Vagina (tissue), 2 donors: ENCODE data around the gene ATP6V1A. TPM values are rescaled to one million over a fixed set of nuclear protein-coding genes. Genes with fewer than 3 reads are reported as not detected.

Experiments used
- DNase-seq, 2 donors: peaks; one replicate each; pipeline ENCODE4 v3.0.0-alpha.2; 2017; ENCODE audit errors: extremely low spot score in 2 of 2
- H3K27ac ChIP-seq: fragments of 200-600 bp; sonication (generic); one replicate; pipeline ENCODE4 v1.5.1; 2019
- H3K27me3 ChIP-seq: fragments of 200-600 bp; sonication (generic); one replicate; pipeline ENCODE4 v1.5.1; 2019
- H3K36me3 ChIP-seq, 2 donors: fragments of 200-600 bp; sonication (generic); one replicate each; pipeline ENCODE4 v1.5.1; 2017 to 2019
- H3K4me1 ChIP-seq: fragments of 200-600 bp; sonication (generic); one replicate; pipeline ENCODE4 v1.5.1; 2019
- H3K4me3 ChIP-seq, 2 donors: fragments of 200-600 bp; sonication (generic); 1 replicate in 1 of 2; 2 replicates in 1 of 2; pipeline ENCODE4 v1.5.1; 2016 to 2019
- H3K9me3 ChIP-seq: fragments of 200-600 bp; sonication (generic); one replicate; pipeline ENCODE4 v1.5.1; 2019
- CTCF ChIP-seq, 3 experiments: fragments of 450-650 bp in 2 of 3; fragments of 200-600 bp in 1 of 3; sonication (generic) in 1 of 3; IDR thresholded peaks; one replicate each; pipeline ENCODE4 v1.5.1; 2017 to 2019; ENCODE audit warnings: antibody characterized with exemption in 3 of 3, mild to moderate bottlenecking in 2 of 3, moderate library complexity in 2 of 3
- POLR2A ChIP-seq, 2 donors: fragments of 450-650 bp; IDR thresholded peaks; one replicate each; pipeline ENCODE4 v1.6.1; 2017; ENCODE audit warnings: antibody characterized with exemption in 2 of 2, mild to moderate bottlenecking in 2 of 2, moderate library complexity in 2 of 2
- POLR2AphosphoS5 ChIP-seq, 2 donors: sonication (generic); formaldehyde crosslinking; IDR thresholded peaks; one replicate each; pipeline ENCODE4 v1.9.0; 2017; ENCODE audit warnings: antibody characterized with exemption in 2 of 2, mild to moderate bottlenecking in 2 of 2, low read depth in 1 of 2; ENCODE audit not compliant: insufficient read depth in 1 of 2
- intact Hi-C: fragments of 100-400 bp; cut with DNase I; formaldehyde crosslinking; loops from one replicate; pipeline ENCODE4 v1.15.1; 2023
- total RNA-seq: library from RNA; depleted of rRNA; stranded (reverse); fragments of >200 nt; gene quantifications from one replicate; pipeline ENCODE4 v1.2.3, GENCODE V29; 2016

Gene ATP6V1A
- total RNA-seq, 1 donor from 2014 or later: 28.5 TPM

GRCh38 chr3:113771993-113772392 lies 25.2 kb downstream of the ATP6V1A start:
- Histone ChIP-seq H3K27ac (no peak overlapping the region), H3K27me3 (no peaks in the 10 kb centered on the region), H3K4me1 (peaks cover 4% of the 10 kb centered on the region), H3K9me3 (no peaks in the 10 kb centered on the region), H3K4me3 (no peak overlapping the region), H3K36me3 (no peaks in the 10 kb centered on the region)
- intact Hi-C loops: no loop called here
- TF ChIP-seq POLR2A (IDR thresholded peaks at IDR 0.05) (no peak), CTCF (IDR thresholded peaks at IDR 0.05) (no peak)
- no peak for DNase-seq

GRCh38 chr3:113773381-113773780 lies 26.5 kb downstream of the ATP6V1A start:
- DNase-seq: no peak
- no peak overlapping the region for H3K4me3 ChIP-seq
- no peaks in the 10 kb centered on the region for H3K36me3 ChIP-seq
- H3K27me3 ChIP-seq: no peaks in the 10 kb centered on the region
- no peak overlapping the region for H3K27ac ChIP-seq
- intact Hi-C loops: no loop called here
- TF ChIP-seq POLR2A (IDR thresholded peaks at IDR 0.05) (no peak), CTCF (IDR thresholded peaks at IDR 0.05) (no peak), POLR2AphosphoS5 (IDR thresholded peaks at IDR 0.05; ENCODE audit: insufficient read depth in 1 of 2, low read depth in 1 of 2) (no peak)
- peaks cover 4% of the 10 kb centered on the region for H3K4me1 ChIP-seq
- H3K9me3 ChIP-seq: no peaks in the 10 kb centered on the region

- no peaks in the 10 kb centered on the region for H3K36me3 ChIP-seq
- peaks cover 4% of the 10 kb centered on the region for H3K4me1 ChIP-seq
- TF ChIP-seq POLR2A (IDR thresholded peaks at IDR 0.05) (no peak), POLR2AphosphoS5 (IDR thresholded peaks at IDR 0.05; ENCODE audit: insufficient read depth in 1 of 2, low read depth in 1 of 2) (no peak), CTCF (IDR thresholded peaks at IDR 0.05) (no peak)
- intact Hi-C loops: no loop called here
- DNase-seq: no peak
- no peak overlapping the region for H3K27ac ChIP-seq
- no peaks in the 10 kb centered on the region for H3K9me3 ChIP-seq
- H3K4me3 ChIP-seq: no peak overlapping the region
- no peaks in the 10 kb centered on the region for H3K27me3 ChIP-seq
Measured at GRCh38 chr3:113775516-113775915, 28.7 kb downstream of the ATP6V1A start.

GRCh38 chr3:113776564-113776963 lies 29.7 kb downstream of the ATP6V1A start:
- TF ChIP-seq CTCF (IDR thresholded peaks at IDR 0.05) (no peak), POLR2A (IDR thresholded peaks at IDR 0.05) (no peak), POLR2AphosphoS5 (IDR thresholded peaks at IDR 0.05; ENCODE audit: insufficient read depth in 1 of 2, low read depth in 1 of 2) (no peak)
- no peaks in the 10 kb centered on the region for H3K36me3 ChIP-seq
- peaks cover 4% of the 10 kb centered on the region for H3K4me1 ChIP-seq
- H3K4me3 ChIP-seq: no peak overlapping the region
- H3K27ac ChIP-seq: no peak overlapping the region
- DNase-seq: no peak
- no peaks in the 10 kb centered on the region for H3K27me3 ChIP-seq
- no peaks in the 10 kb centered on the region for H3K9me3 ChIP-seq
- intact Hi-C loops: no loop called here

- no peak for TF ChIP-seq POLR2A (IDR thresholded peaks at IDR 0.05)
- no peak for TF ChIP-seq CTCF (IDR thresholded peaks at IDR 0.05)
- TF ChIP-seq POLR2AphosphoS5 (IDR thresholded peaks at IDR 0.05; ENCODE audit: insufficient read depth in 1 of 2, low read depth in 1 of 2): no peak
- intact Hi-C loops: no loop called here
- Histone ChIP-seq H3K9me3 (no peaks in the 10 kb centered on the region), H3K36me3 (peaks cover 0 to 24% of the 10 kb centered on the region in 2 donors), H3K4me1 (peaks cover 8% of the 10 kb centered on the region), H3K27ac (peak overlapping the region; percentile 14), H3K27me3 (no peaks in the 10 kb centered on the region), H3K4me3 (no peak overlapping the region)
- no peak for DNase-seq
Measured at GRCh38 chr3:113783463-113783862, 36.6 kb downstream of the ATP6V1A start.
